PC-9 (cell line): ENCODE measurements around the gene DISP3. TPM values are rescaled to one million over a fixed set of nuclear protein-coding genes. Genes with fewer than 3 reads are reported as not detected.

ENCODE experiments used
- BruUV-seq: library from RNA; stranded (reverse); fragments of 400-500 nt; replicated peaks from 2 replicates; lab custom pipeline; 2021; lab: Mats Ljungman, UMichigan
- CTCF ChIA-PET: fragments of 300-600 bp; sonication (Branson Sonifier 250); formaldehyde crosslinking; loops from one replicate; lab custom pipeline; 2022; ENCODE audit warnings: antibody characterized with exemption; lab: Charles Lee
- POLR2A ChIA-PET: fragments of 300-600 bp; sonication (Branson Sonifier 250); formaldehyde crosslinking; loops from one replicate; lab custom pipeline; 2022; ENCODE audit warnings: antibody characterized with exemption; ENCODE audit not compliant: unreplicated experiment; lab: Charles Lee
- DNase-seq, 2 experiments: peaks; one replicate each; pipeline versions ENCODE4 v3.0.0 to v3.0.0-alpha.2; 2015 to 2022; ENCODE audit warnings: mixed read lengths in 1 of 2
- H2AFZ ChIP-seq: fragments of 200-600 bp; sonication (generic); 2 replicates; pipeline ENCODE4 v1.8.1; 2017; ENCODE audit warnings: antibody characterized with exemption
- H3F3A ChIP-seq: fragments of 200-600 bp; sonication (generic); 2 replicates; pipeline ENCODE4 v1.8.1; 2017; ENCODE audit warnings: antibody characterized with exemption, mild to moderate bottlenecking, low read depth; ENCODE audit not compliant: insufficient read depth
- H3K27ac ChIP-seq: fragments of 200-600 bp; sonication (generic); 2 replicates; pipeline ENCODE4 v1.6.1; 2016; ENCODE audit warnings: mixed run types
- H3K27me3 ChIP-seq: fragments of 200-600 bp; sonication (generic); 2 replicates; pipeline ENCODE4 v1.6.1; 2016; ENCODE audit warnings: low read depth, mixed run types; ENCODE audit not compliant: insufficient read depth
- H3K36me3 ChIP-seq: fragments of 200-600 bp; sonication (generic); 2 replicates; pipeline ENCODE4 v1.6.1; 2016; ENCODE audit warnings: low read depth, mixed run types
- H3K4me1 ChIP-seq: fragments of 200-600 bp; sonication (generic); replicated peaks from 2 replicates; pipeline ENCODE4 v1.6.1; 2016; ENCODE audit warnings: mixed run types; ENCODE audit not compliant: insufficient read depth
- H3K4me2 ChIP-seq: fragments of 200-600 bp; sonication (generic); 2 replicates; pipeline ENCODE4 v1.6.1; 2017; ENCODE audit warnings: mixed run types
- H3K4me3 ChIP-seq: fragments of 200-600 bp; sonication (generic); 2 replicates; pipeline ENCODE4 v1.6.1; 2016; ENCODE audit warnings: mixed run types
- H3K79me2 ChIP-seq: fragments of 200-600 bp; sonication (generic); 2 replicates; pipeline ENCODE4 v1.6.1; 2017; ENCODE audit warnings: low read depth, mixed run types
- H3K9me2 ChIP-seq: fragments of 200-600 bp; sonication (generic); 2 replicates; pipeline ENCODE4 v1.8.1; 2017; ENCODE audit warnings: mild to moderate bottlenecking; ENCODE audit not compliant: insufficient read depth
- H3K9me3 ChIP-seq: fragments of 200-600 bp; sonication (generic); 2 replicates; pipeline ENCODE4 v1.8.1; 2016; ENCODE audit warnings: low read depth; ENCODE audit not compliant: insufficient read depth
- H4K20me1 ChIP-seq: fragments of 200-600 bp; sonication (generic); 2 replicates; pipeline ENCODE4 v1.8.1; 2017; ENCODE audit not compliant: insufficient read depth
- CTCF ChIP-seq: fragments of 200-600 bp; sonication (generic); conservative IDR thresholded peaks from 2 replicates; pipeline ENCODE4 v1.6.1; 2017; ENCODE audit warnings: mixed run types, antibody characterized with exemption, mild to moderate bottlenecking, moderate library complexity
- EZH2 ChIP-seq: fragments of 200-600 bp; sonication (generic); IDR thresholded peaks from 2 replicates; pipeline ENCODE4 v1.8.0; 2017; ENCODE audit warnings: antibody characterized with exemption, low read depth
- intact Hi-C: fragments of 100-400 bp; cut with micrococcal nuclease; formaldehyde crosslinking; loops from one replicate; pipeline ENCODE4 v1.10.0; 2022; ENCODE audit not compliant: unreplicated experiment
- total RNA-seq: library from RNA; stranded (reverse); gene quantifications from 2 replicates; pipeline ENCODE4 v1.2.3, GENCODE V29; 2021

Gene DISP3
- total RNA-seq, 1 experiment from 2014 or later = not detected

DNA sequence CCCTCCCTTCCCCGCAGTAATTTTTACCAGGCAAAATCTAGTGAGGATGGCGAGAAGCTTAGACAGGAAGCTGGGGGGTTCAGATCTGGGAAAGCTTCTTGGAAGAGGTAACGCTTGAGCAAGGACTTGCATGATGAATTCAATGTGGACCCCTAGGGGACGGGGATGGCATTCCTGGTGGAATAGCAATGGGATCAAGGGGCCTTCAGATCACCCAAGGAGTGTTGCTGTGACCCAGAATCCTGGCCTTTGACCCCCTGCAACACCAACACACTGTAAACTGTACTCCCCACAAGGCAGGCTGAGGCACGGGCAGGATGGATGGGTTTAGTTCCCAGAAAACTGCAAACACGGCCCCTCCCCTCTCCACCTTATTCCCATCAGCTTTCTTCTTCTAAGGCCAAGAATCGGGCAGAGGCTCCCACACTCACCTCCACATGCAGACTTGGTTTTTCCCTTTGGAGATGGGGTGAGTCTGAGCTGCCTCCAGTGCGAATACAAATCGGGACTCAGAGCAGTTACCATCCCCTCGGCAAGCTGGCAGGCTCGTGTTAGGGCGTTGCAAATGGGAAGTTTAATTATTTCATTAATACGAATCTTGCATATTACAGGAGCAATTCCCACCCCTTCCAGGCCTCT is 20.1 kb downstream of the DISP3 start:
- POLR2A ChIA-PET = no interaction called here

GRCh38 chr1:11499601-11500331 is 20.8 kb downstream of the DISP3 start:
- DNase-seq = no peak
- ChIA-PET CTCF (no interaction called here), POLR2A (no interaction called here)
- Histone ChIP-seq H3K9me2 (no peaks in the 10 kb centered on the region), H3K4me2 (no peak overlapping the region), H2AFZ (no peak overlapping the region), H3K4me1 (no peaks in the 10 kb centered on the region), H3K27ac (no peak overlapping the region), H3K9me3 (no peaks in the 10 kb centered on the region), H3K4me3 (no peak overlapping the region), H4K20me1 (no peaks in the 10 kb centered on the region), H3K27me3 (peaks cover 37% of the 10 kb centered on the region), H3K79me2 (no peaks in the 10 kb centered on the region), H3F3A (no peaks in the 10 kb centered on the region), H3K36me3 (no peaks in the 10 kb centered on the region)
- BruUV-seq = no TSS peak
- intact Hi-C loops = no loop called here
- TF ChIP-seq EZH2 (no peak), CTCF (no peak)

More for the DNA sequence above, 20.1 kb downstream of the DISP3 start:
- Histone ChIP-seq H3K4me3 (no peak overlapping the region), H3K36me3 (no peaks in the 10 kb centered on the region), H4K20me1 (no peaks in the 10 kb centered on the region), H3K9me2 (no peaks in the 10 kb centered on the region), H3K4me2 (no peak overlapping the region), H3K27me3 (peaks cover 37% of the 10 kb centered on the region), H3K4me1 (no peaks in the 10 kb centered on the region), H3K79me2 (no peaks in the 10 kb centered on the region), H2AFZ (no peak overlapping the region), H3K27ac (no peak overlapping the region), H3F3A (no peaks in the 10 kb centered on the region), H3K9me3 (no peaks in the 10 kb centered on the region)
- CTCF ChIA-PET = no interaction called here
- intact Hi-C loops = no loop called here
- DNase-seq = no peak
- TF ChIP-seq CTCF (no peak), EZH2 (no peak)
- BruUV-seq = no TSS peak

- no TSS peak for BruUV-seq
- Histone ChIP-seq H3K36me3 (no peaks in the 10 kb centered on the region), H3K27me3 (peaks cover 37% of the 10 kb centered on the region), H3K4me1 (no peaks in the 10 kb centered on the region), H3K4me2 (no peak overlapping the region), H3K4me3 (no peak overlapping the region), H4K20me1 (no peaks in the 10 kb centered on the region), H3K27ac (no peak overlapping the region), H3K79me2 (no peaks in the 10 kb centered on the region), H3K9me2 (no peaks in the 10 kb centered on the region), H3K9me3 (peaks cover 6% of the 10 kb centered on the region; the same call in 1 of the 2 replicates), H3F3A (no peaks in the 10 kb centered on the region), H2AFZ (no peak overlapping the region)
- intact Hi-C loops = no loop called here
- no peak for DNase-seq
- no peak for TF ChIP-seq EZH2
- ChIA-PET CTCF (no interaction called here), POLR2A (no interaction called here)
Observed at GRCh38 chr1:11500881-11501280, 21.9 kb downstream of the DISP3 start.
